ENCODE data around the gene GIMAP2. TPM values are rescaled to one million over a fixed set of nuclear protein-coding genes. Genes with fewer than 3 reads are reported as not detected.

The GIMAP2 gene
- total RNA-seq, 1 donor from 2014 or later = not detected

DNA sequence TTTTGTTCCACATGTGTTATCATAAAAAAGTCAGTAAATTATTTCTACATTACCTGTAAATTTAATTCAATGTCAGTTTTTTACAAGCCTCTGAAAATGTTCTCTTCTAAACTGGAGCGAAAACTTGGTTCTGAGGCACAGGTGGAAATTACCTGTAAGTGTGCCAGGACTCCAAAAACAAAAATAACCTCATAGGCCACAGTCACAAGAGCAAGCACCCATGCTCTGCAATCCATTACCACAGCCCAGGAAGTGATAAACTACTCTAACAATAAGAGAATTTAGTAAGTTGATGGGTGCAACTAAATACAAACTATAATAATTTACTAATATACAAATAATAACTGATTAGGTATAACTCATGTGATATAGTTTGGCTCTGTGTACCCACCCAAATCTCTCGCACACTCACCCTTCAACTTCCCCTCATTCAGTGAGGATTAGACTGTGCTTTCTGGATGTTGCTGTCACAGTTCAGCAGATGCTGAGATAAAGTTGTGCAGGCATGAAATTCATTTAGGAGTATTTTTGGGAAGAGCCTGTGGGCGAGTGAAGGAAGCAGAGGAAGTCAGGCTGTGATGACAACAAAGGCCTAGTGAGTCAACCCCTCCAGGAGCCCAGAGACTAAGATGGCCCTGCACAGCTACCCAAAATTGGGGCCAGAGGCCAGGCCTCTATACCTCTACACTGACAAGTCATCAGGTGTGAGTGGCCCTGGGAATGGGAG, 37.0 kb upstream of the GIMAP2 start:
- Mint-ChIP-seq H3K4me3 (ENCODE audit: unreplicated experiment) (no peak overlapping the region), H3K4me1 (ENCODE audit: low read depth, unreplicated experiment) (no peaks in the 10 kb centered on the region), H3K27me3 (ENCODE audit: unreplicated experiment) (no peaks in the 10 kb centered on the region), H3K27ac (ENCODE audit: unreplicated experiment) (no peak overlapping the region), H3K9me3 (ENCODE audit: unreplicated experiment) (no peaks in the 10 kb centered on the region), H3K36me3 (ENCODE audit: unreplicated experiment) (no peaks in the 10 kb centered on the region)
- DNase-seq = no peak
- TF ChIP-seq, protein P1, sequence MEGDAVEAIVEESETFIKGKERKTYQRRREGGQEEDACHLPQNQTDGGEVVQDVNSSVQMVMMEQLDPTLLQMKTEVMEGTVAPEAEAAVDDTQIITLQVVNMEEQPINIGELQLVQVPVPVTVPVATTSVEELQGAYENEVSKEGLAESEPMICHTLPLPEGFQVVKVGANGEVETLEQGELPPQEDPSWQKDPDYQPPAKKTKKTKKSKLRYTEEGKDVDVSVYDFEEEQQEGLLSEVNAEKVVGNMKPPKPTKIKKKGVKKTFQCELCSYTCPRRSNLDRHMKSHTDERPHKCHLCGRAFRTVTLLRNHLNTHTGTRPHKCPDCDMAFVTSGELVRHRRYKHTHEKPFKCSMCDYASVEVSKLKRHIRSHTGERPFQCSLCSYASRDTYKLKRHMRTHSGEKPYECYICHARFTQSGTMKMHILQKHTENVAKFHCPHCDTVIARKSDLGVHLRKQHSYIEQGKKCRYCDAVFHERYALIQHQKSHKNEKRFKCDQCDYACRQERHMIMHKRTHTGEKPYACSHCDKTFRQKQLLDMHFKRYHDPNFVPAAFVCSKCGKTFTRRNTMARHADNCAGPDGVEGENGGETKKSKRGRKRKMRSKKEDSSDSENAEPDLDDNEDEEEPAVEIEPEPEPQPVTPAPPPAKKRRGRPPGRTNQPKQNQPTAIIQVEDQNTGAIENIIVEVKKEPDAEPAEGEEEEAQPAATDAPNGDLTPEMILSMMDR (IDR thresholded peaks at IDR 0.05; ENCODE audit: partially characterized antibody, unreplicated experiment) = no peak

DNA sequence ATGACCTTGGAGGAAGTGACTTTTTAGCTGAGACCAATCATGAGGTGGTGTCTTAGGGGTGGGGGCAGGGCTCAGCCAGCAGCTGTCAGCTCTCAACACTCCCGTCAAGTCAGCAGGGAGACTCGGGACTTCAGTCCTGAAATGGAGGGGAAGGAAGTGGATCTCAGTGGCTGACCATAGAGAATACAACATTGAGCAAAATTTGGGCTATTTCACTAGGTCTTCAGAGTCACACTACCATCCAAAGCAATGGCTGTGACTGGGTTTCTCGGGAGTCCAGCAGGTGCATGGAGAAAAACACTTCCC, 36.5 kb upstream of the GIMAP2 start:
- no peak for DNase-seq
- Mint-ChIP-seq H3K27me3 (ENCODE audit: unreplicated experiment) (no peaks in the 10 kb centered on the region), H3K4me3 (ENCODE audit: unreplicated experiment) (no peak overlapping the region), H3K9me3 (ENCODE audit: unreplicated experiment) (no peaks in the 10 kb centered on the region), H3K27ac (ENCODE audit: unreplicated experiment) (no peak overlapping the region), H3K4me1 (ENCODE audit: low read depth, unreplicated experiment) (no peaks in the 10 kb centered on the region), H3K36me3 (ENCODE audit: unreplicated experiment) (no peaks in the 10 kb centered on the region)
- TF ChIP-seq, protein P1 (IDR thresholded peaks at IDR 0.05; ENCODE audit: partially characterized antibody, unreplicated experiment) = no peak

DNA sequence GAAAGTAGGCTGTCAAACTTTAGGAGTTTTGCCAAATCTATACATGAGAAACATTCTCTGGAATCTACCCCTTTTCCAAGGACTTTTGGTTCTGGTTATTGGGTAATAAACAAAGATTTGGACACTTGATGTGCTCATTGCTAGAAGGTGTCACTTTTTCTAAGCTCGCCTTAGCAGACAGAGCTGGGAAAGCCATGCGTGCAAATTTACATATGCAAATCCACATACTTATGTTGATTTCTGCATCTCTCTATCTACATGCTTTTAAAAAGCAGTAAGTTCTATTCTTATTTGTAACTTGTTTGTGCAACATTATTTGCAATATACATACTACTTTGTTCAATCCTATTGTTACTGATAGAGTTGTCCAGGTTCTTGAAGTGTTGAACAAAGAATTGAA, 30.8 kb upstream of the GIMAP2 start:
- DNase-seq = no peak
- peaks cover 1% of the 10 kb centered on the region for H3K27me3 Mint-ChIP-seq (ENCODE audit: unreplicated experiment)
- no peak overlapping the region for H3K4me3 Mint-ChIP-seq (ENCODE audit: unreplicated experiment)
- no peaks in the 10 kb centered on the region for H3K4me1 Mint-ChIP-seq (ENCODE audit: low read depth, unreplicated experiment)
- TF ChIP-seq, protein P1 (IDR thresholded peaks at IDR 0.05; ENCODE audit: partially characterized antibody, unreplicated experiment) = no peak
- no peaks in the 10 kb centered on the region for H3K36me3 Mint-ChIP-seq (ENCODE audit: unreplicated experiment)
- peaks cover 1% of the 10 kb centered on the region for H3K9me3 Mint-ChIP-seq (ENCODE audit: unreplicated experiment)
- no peak overlapping the region for H3K27ac Mint-ChIP-seq (ENCODE audit: unreplicated experiment)

DNA sequence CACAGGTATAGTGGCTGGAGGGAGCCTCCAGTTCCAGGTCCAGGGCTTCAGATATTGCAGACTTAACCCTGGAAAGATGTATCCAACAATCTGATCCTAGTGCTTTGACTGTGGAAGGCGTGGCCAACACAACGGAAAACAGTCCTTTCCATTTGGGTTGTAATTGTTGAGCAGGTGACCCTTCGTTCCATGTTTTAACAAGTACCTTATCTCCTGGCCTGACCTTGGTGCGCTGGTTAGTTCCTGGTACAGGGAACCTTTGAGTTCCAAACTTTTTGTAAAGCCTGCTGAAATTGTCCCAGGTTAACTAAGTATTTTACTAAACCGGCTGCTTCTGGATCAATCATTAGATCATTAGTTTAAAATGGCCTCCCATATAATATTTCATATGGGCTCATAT, 29.5 kb upstream of the GIMAP2 start:
- Mint-ChIP-seq H3K4me3 (ENCODE audit: unreplicated experiment) (no peak overlapping the region), H3K27me3 (ENCODE audit: unreplicated experiment) (peaks cover 1% of the 10 kb centered on the region), H3K27ac (ENCODE audit: unreplicated experiment) (no peak overlapping the region), H3K9me3 (ENCODE audit: unreplicated experiment) (peaks cover 1% of the 10 kb centered on the region), H3K36me3 (ENCODE audit: unreplicated experiment) (no peaks in the 10 kb centered on the region), H3K4me1 (ENCODE audit: low read depth, unreplicated experiment) (no peaks in the 10 kb centered on the region)
- DNase-seq = no peak
- TF ChIP-seq, protein P1 (IDR thresholded peaks at IDR 0.05; ENCODE audit: partially characterized antibody, unreplicated experiment) = no peak

DNA sequence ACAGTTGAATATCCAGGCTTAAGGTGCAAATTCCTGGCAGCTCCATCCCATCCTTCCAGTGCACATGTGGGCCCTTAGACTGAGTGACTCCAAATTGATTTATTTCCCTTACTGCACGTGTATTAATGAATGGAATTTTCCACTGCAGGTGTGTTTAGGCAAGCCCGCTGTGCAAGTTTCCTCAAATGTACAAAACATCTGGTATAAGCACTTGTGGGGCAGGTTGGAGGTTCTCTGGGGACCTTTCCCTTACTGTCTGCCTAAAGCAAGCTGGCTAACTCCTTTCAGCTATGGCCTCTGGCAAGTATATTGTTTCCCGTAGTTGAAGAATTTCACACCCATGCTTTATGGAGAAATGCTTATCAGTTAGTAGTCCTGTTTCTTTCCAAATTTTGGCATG, 28.0 kb upstream of the GIMAP2 start:
- DNase-seq = no peak
- H3K4me1 Mint-ChIP-seq (ENCODE audit: low read depth, unreplicated experiment) = no peaks in the 10 kb centered on the region
- H3K4me3 Mint-ChIP-seq (ENCODE audit: unreplicated experiment) = no peak overlapping the region
- H3K27ac Mint-ChIP-seq (ENCODE audit: unreplicated experiment) = no peak overlapping the region
- H3K36me3 Mint-ChIP-seq (ENCODE audit: unreplicated experiment) = no peaks in the 10 kb centered on the region
- H3K9me3 Mint-ChIP-seq (ENCODE audit: unreplicated experiment) = peaks cover 1% of the 10 kb centered on the region
- peaks cover 1% of the 10 kb centered on the region for H3K27me3 Mint-ChIP-seq (ENCODE audit: unreplicated experiment)
- TF ChIP-seq, protein P1 (IDR thresholded peaks at IDR 0.05; ENCODE audit: partially characterized antibody, unreplicated experiment) = no peak

Data from glutamatergic neuron (in vitro differentiated cells).